MCF 10A (cell line): ENCODE data around the gene SLC35F4. TPM values are rescaled to one million over a fixed set of nuclear protein-coding genes. Genes with fewer than 3 reads are reported as not detected.

Experiments
- BruUV-seq: library from RNA; stranded (reverse); fragments of 400-500 nt; replicated peaks from 2 replicates; lab custom pipeline; 2021; lab: Mats Ljungman, UMichigan
- CTCF ChIA-PET: fragments of 300-600 bp; sonication (Branson Sonifier 250); formaldehyde crosslinking; extraction: SDS; loops from one replicate; lab custom pipeline; 2021; ENCODE audit warnings: antibody characterized with exemption, inconsistent platforms; lab: Yijun Ruan, JAX
- POLR2A ChIA-PET: fragments of 300-600, 350-650 bp; sonication (Branson Sonifier 250); formaldehyde crosslinking; extraction: SDS; loops from one replicate; lab custom pipeline; 2020; ENCODE audit warnings: antibody characterized with exemption, inconsistent platforms; lab: Yijun Ruan, JAX
- DNase-seq: peaks from one replicate; pipeline ENCODE4 v3.0.0-alpha.2; 2018; ENCODE audit not compliant: unreplicated experiment
- H3K27ac Mint-ChIP-seq: one replicate; pipeline ENCODE4 v1.8.0; 2022; ENCODE audit warnings: mild to moderate bottlenecking, low read depth, mixed read lengths; ENCODE audit not compliant: unreplicated experiment
- H3K27me3 Mint-ChIP-seq: one replicate; pipeline ENCODE4 v1.8.0; 2022; ENCODE audit warnings: mixed read lengths; ENCODE audit not compliant: insufficient read depth, unreplicated experiment
- H3K36me3 Mint-ChIP-seq: one replicate; pipeline ENCODE4 v1.8.0; 2022; ENCODE audit warnings: mild to moderate bottlenecking, moderate library complexity, mixed read lengths; ENCODE audit not compliant: insufficient read depth, unreplicated experiment
- H3K4me1 Mint-ChIP-seq: one replicate; pipeline ENCODE4 v1.8.0; 2022; ENCODE audit warnings: mixed read lengths; ENCODE audit not compliant: insufficient read depth, unreplicated experiment
- H3K4me3 Mint-ChIP-seq: one replicate; pipeline ENCODE4 v1.8.0; 2022; ENCODE audit warnings: mild to moderate bottlenecking, moderate library complexity, mixed read lengths; ENCODE audit not compliant: unreplicated experiment
- H3K9me3 Mint-ChIP-seq: one replicate; pipeline ENCODE4 v1.8.0; 2022; ENCODE audit warnings: mixed read lengths; ENCODE audit not compliant: unreplicated experiment
- CTCF ChIP-seq: fragments of 200-600 bp; IDR thresholded peaks from one replicate; pipeline ENCODE4 v1.8.0; 2022; ENCODE audit warnings: antibody characterized with exemption, mild to moderate bottlenecking; ENCODE audit not compliant: unreplicated experiment
- intact Hi-C: fragments of 100-400 bp; cut with micrococcal nuclease; formaldehyde crosslinking; loops from 2 replicates; pipeline ENCODE4 v1.14.1; 2022
- total RNA-seq: library from RNA; stranded (reverse); gene quantifications from 2 replicates; pipeline ENCODE4 v1.2.3, GENCODE V29; 2022

SLC35F4 gene
- total RNA-seq, 1 experiment from 2014 or later: not detected

- ChIA-PET POLR2A (no interaction called here), CTCF (interaction anchor here (0.7 kb wide), 1 partner anchor 10 kb away, joined by 5 read pairs; no protein-coding TSS in a partner anchor)
- Mint-ChIP-seq H3K36me3 (no peaks in the 10 kb centered on the region), H3K27me3 (no peaks in the 10 kb centered on the region), H3K4me1 (no peaks in the 10 kb centered on the region), H3K27ac (no peak overlapping the region), H3K4me3 (no peak overlapping the region), H3K9me3 (no peaks in the 10 kb centered on the region)
- intact Hi-C loops: no loop called here
- no peak for DNase-seq
- TF ChIP-seq CTCF: no peak
- no TSS peak for BruUV-seq
These were observed 178.5 kb downstream of the SLC35F4 start for GRCh38 chr14:57687416-57687815.

- no peaks in the 10 kb centered on the region for H3K36me3 Mint-ChIP-seq
- ChIA-PET CTCF (interaction anchor here (0.7 to 1.0 kb wide), 2 partner anchors 148 to 199 kb away, joined by 3 to 4 read pairs; no protein-coding TSS in a partner anchor), POLR2A (no interaction called here)
- TF ChIP-seq CTCF: no peak
- H3K4me3 Mint-ChIP-seq: no peak overlapping the region
- no peaks in the 10 kb centered on the region for H3K9me3 Mint-ChIP-seq
- H3K27ac Mint-ChIP-seq: no peak overlapping the region
- no TSS peak for BruUV-seq
- H3K4me1 Mint-ChIP-seq: no peaks in the 10 kb centered on the region
- no peak for DNase-seq
- intact Hi-C loops: no loop called here
- no peaks in the 10 kb centered on the region for H3K27me3 Mint-ChIP-seq
These were observed 179.6 kb downstream of the SLC35F4 start for GRCh38 chr14:57686304-57686703.

GRCh38 chr14:57671021-57671420, 194.9 kb downstream of the SLC35F4 start:
- DNase-seq: no peak
- ChIA-PET POLR2A (interaction anchor here (0.5 kb wide), 1 partner anchor 1173 kb away, joined by 3 read pairs; no protein-coding TSS in a partner anchor), CTCF (interaction anchor here (1.4 kb wide), 1 partner anchor 401 kb away, joined by 6 read pairs; no protein-coding TSS in a partner anchor)
- no peak overlapping the region for H3K4me3 Mint-ChIP-seq
- intact Hi-C loops: no loop called here
- H3K36me3 Mint-ChIP-seq: no peaks in the 10 kb centered on the region
- no peaks in the 10 kb centered on the region for H3K4me1 Mint-ChIP-seq
- TF ChIP-seq CTCF: no peak
- BruUV-seq: no TSS peak
- no peaks in the 10 kb centered on the region for H3K9me3 Mint-ChIP-seq
- H3K27ac Mint-ChIP-seq: no peak overlapping the region
- no peaks in the 10 kb centered on the region for H3K27me3 Mint-ChIP-seq

GRCh38 chr14:57660208-57660607, 205.7 kb downstream of the SLC35F4 start:
- H3K4me1 Mint-ChIP-seq: peaks cover 12% of the 10 kb centered on the region
- DNase-seq: no peak
- TF ChIP-seq CTCF: no peak
- no peaks in the 10 kb centered on the region for H3K36me3 Mint-ChIP-seq
- ChIA-PET POLR2A (no interaction called here), CTCF (interaction anchor here (0.5 to 1.4 kb wide), 3 partner anchors 8 to 1172 kb away, joined by 3 read pairs; no protein-coding TSS in a partner anchor)
- no peaks in the 10 kb centered on the region for H3K27me3 Mint-ChIP-seq
- intact Hi-C loops: no loop called here
- no peak overlapping the region for H3K27ac Mint-ChIP-seq
- H3K4me3 Mint-ChIP-seq: no peak overlapping the region
- no peaks in the 10 kb centered on the region for H3K9me3 Mint-ChIP-seq
- no TSS peak for BruUV-seq
